Retinal pigment epithelial cell (primary cell): Measurements from ENCODE around the gene SCRN1.

Experiments used
- DNase-seq: peaks from one replicate; pipeline ENCODE4 v3.0.0-alpha.2; 2010; ENCODE audit warnings: low read depth
- H3K4me3 ChIP-seq: 2 replicates; pipeline ENCODE4 v1.5.1; 2011; ENCODE audit warnings: mild to moderate bottlenecking, low read length, control low read depth, moderate library complexity
- TF ChIP-seq, protein P1 (sequence below): conservative IDR thresholded peaks from 2 replicates; pipeline ENCODE4 v1.5.1; 2011; ENCODE audit warnings: low read depth, low read length, control low read depth, inconsistent platforms

The SCRN1 gene

DNA sequence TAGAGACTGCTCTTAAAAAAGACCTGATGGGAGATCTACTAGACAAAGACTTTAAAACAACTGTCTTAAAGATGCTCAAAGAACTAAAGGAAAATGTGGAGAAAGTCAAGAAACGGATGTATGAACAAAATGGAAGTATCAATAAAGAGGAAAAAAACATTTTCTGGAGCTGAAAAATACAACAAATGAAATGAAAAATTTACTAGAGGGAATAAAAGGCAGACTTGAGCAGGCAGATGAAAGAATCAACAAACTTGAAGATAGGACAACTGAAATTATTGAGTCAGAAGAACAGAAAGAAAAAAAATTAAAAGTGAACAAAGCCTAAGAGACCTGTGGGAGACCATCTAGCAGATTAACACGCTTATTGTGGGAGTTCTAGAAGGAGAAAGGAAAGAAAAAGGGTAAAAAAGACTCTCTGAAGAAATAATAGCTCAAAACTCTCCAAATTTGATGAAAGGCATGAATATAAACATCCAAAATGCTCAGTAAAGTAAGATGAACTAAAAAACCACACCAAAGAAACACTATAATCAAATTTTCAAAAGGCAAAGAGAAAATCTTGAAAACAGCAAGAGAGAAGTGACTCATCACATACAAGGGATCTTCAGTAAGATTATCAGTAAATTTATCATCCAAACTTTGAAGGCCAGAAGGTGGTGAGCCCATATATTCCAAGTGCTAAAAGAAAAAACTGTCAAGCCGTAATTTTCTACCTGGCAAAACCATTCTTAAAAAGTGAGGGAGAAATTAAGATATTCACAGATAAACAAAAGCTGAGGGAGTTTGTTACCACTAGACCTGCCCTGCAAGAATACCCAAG, 83.2 kb downstream of the SCRN1 start:
- no peak for DNase-seq
- TF ChIP-seq, protein P1, sequence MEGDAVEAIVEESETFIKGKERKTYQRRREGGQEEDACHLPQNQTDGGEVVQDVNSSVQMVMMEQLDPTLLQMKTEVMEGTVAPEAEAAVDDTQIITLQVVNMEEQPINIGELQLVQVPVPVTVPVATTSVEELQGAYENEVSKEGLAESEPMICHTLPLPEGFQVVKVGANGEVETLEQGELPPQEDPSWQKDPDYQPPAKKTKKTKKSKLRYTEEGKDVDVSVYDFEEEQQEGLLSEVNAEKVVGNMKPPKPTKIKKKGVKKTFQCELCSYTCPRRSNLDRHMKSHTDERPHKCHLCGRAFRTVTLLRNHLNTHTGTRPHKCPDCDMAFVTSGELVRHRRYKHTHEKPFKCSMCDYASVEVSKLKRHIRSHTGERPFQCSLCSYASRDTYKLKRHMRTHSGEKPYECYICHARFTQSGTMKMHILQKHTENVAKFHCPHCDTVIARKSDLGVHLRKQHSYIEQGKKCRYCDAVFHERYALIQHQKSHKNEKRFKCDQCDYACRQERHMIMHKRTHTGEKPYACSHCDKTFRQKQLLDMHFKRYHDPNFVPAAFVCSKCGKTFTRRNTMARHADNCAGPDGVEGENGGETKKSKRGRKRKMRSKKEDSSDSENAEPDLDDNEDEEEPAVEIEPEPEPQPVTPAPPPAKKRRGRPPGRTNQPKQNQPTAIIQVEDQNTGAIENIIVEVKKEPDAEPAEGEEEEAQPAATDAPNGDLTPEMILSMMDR = no peak
- H3K4me3 ChIP-seq = no peak overlapping the region

DNA sequence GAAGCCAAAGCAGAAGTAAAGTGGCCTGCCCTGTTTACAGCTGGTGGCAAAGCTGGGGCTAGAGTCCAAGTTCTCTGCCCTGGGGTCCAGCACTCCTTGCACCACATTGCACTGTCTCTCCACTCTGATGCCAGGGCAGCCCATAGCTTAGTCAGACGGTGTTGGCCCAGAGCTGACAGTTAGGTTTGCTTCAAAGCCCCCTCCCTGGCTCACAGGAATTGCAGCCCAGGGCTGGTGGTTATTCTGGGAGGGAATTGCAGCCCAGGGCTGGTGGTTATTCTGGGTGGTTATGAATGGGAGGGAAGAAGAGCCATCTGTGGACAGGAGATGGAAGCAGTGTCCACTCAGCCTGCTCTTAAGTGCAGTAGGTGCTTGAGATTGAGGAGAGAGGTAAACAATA, 88.9 kb downstream of the SCRN1 start:
- DNase-seq = no peak
- no peak overlapping the region for H3K4me3 ChIP-seq
- TF ChIP-seq, protein P1 = no peak

GRCh38 chr7:29898301-29898700, 91.3 kb downstream of the SCRN1 start:
- no peak for DNase-seq
- H3K4me3 ChIP-seq = no peak overlapping the region
- TF ChIP-seq, protein P1 = no peak

GRCh38 chr7:29896685-29897411, 92.8 kb downstream of the SCRN1 start:
- no peak for DNase-seq
- no peak overlapping the region for H3K4me3 ChIP-seq
- TF ChIP-seq, protein P1 = no peak

DNA sequence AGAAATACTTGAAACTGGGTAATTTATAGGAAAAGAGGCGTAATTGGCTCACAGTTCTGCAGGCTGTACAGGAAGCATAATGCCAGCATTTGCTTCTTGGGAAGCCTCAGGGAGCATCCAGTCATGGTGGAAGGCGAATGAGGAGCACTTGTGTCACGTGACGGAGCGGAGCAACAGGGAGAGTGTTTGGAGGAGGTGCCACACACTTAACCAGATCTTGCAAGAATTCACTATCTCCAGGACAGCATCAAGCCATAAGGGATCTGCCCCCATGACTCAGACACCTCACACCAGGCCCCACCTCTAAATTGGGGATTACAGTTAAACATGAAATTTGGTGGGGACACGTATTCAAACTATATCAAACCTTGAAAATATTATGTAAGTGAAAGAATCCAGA, 94.0 kb downstream of the SCRN1 start:
- TF ChIP-seq, protein P1 = no peak
- no peak overlapping the region for H3K4me3 ChIP-seq
- no peak for DNase-seq

GRCh38 chr7:29894256-29894655, 95.3 kb downstream of the SCRN1 start:
- H3K4me3 ChIP-seq = no peak overlapping the region
- no peak for DNase-seq
- TF ChIP-seq, protein P1 = no peak
